Activated CD4-positive, alpha-beta T cell treated with anti-CD3 and anti-CD28 coated beads for 1 hour (primary cell): Measurements from ENCODE around the gene ZNF219.

ENCODE experiments used
- DNase-seq: peaks from one replicate; pipeline ENCODE4 v3.0.0-alpha.2; 2020

Gene ZNF219

GRCh38 chr14:21101802-21102413 lies 3.5 kb upstream of the ZNF219 start:
- DNase-seq = no peak

- no peak for DNase-seq
These were observed 2.5 kb upstream of the ZNF219 start, which contains the start of gene TMEM253 for GRCh38 chr14:21100931-21101330. Gene TMEM253 (plus strand): TSS chr14:21101066. CDS start chr14:21101344, 278 bp downstream.

DNA sequence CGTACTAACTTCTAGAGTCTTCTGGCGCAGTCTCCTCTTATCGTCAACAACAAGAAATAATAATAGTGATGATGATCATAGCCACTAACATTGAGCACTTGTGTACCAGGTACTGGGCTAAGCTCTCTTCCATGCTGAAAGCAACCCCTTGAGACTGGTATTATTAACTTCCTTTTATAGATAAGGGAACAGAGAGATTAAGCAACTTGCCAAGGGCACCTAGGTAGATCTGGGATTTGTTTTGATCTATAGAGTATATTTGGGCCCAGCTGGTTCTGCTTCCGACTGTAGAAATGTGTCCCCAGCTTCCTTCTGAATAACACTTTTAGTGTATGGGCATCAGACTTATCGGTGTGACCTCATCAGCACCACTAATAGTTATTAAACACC lies 1.1 kb upstream of the ZNF219 start:
- no peak for DNase-seq

GRCh38 chr14:21098892-21099595 lies 589 bp upstream of the ZNF219 start:
- no peak for DNase-seq

DNA sequence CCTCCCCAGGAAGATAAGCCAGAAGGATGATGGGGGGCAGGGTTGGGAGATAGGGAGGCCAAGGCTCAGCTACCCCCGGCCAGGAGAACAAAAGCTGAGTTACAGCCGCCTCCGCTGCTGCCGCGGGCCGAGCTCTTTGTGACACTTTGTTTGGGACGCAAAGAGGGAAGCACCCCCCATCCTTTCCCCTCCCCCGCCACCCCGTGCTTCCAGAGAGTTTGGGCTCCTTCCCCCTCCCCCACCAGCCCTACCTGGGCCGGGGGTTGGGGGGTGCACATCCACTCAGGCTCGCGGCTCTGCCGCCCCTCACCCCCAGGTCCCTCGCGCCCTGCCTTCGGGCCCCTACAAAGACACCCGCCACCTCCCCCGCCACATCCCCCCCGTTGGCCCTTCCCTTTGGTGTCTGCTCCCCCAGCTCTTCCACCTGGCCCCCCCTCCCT lies 799 bp downstream of the ZNF219 start:
- no peak for DNase-seq

- DNase-seq = no peak
These were observed 1.3 kb downstream of the ZNF219 start for GRCh38 chr14:21096978-21097635.

DNA sequence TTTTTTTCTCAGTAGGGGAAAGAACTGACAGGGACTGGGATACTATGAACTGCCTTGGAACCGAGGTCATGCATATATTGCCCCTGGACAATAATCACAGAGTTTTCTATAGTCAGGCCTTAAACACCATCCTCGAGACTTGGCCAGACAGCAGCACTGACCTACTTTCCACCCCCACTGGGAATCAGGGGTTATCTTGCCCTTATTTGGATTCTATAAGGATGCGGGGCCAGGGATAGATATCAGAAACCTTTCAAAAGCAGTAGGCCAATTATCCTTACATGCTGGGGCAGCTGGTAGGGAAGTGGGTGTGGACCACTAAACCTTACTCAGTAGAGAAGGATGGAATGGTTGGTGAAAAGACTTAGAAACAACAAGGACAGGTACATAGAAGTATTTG lies 2.0 kb downstream of the ZNF219 start:
- DNase-seq = no peak

DNA sequence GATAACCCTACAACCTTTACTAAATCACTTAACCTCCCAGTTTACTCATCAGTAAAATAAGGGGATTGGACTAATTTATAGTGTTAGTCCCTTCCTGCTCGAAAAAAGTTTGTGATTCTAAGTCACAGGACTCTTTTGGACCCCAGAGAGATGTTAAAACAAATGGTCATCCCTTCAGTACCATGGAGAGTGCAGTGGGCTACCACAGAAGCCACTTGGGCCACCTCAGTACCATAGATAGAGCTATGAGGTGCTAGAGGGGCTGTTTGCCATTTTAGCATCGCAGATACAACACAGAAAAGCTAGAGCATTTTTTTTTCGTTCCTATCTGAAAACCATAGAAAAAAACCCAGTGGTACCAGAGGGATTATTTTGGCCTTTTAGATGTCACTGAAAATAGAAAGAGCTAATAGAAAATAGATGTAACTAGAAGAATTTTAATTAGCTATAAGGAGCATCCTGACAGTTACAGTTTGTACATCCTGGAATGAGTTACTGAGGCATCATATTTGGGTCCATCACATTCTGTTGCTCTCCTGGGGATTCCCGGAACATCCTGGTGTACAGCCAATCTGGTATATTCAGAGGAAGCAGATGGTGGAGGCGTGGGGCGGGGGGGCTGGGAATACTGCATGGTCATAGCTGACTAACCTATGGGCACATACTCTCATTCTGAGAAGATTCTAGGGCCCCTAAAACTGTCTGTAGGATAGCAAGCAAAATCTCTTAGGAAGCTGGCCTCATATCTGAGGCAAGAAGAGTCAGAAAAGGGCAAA lies 2.8 kb downstream of the ZNF219 start:
- no peak for DNase-seq

DNA sequence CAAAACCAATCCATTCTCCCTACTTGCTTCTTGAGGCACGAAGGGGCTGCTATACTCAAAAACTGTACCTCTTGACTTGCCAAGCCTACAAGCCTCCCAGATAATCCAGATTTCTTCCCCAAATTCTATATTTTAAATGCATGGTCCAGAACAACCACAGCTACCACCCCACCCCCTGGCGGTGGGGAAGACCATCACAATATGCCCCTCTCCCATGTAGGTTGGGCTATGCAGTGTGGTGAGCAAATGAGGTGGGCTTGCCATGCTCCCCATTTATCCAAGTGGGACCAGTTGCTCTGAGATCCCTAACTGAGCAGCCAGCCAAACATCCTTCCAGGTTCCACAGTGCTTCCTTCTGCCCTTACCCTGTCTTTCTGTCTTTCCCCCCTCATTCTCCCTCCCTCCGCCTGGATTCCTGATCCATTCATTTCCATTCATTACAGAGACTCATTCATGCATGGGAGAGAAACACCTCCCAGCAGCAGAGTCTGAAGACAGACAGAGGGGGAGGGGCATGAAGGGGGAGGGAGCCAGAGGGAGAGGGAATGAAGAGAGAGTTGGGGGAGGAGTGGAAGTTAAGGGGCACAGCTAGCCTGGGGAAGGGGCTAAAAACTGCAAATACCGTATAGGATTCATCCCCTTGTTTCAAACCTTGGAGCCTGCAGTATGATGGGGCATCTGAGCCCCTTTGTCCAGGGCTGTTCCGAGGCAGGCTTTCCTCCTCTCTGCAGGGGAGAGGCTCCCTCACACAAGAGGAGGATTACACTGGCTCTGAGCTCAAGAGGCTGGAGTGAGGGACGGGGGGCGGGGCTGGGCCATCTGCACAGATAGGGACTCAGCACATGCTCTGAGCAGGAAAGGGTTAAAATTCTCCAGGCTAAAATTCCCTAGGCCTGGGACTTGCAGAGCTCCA lies 4.4 kb downstream of the ZNF219 start:
- no peak for DNase-seq

- DNase-seq = no peak
These were observed 5.4 kb downstream of the ZNF219 start for GRCh38 chr14:21093018-21093417.

- peak; percentile 87 for DNase-seq
These were observed 6.0 kb downstream of the ZNF219 start for GRCh38 chr14:21092273-21093011.

GRCh38 chr14:21091821-21092272 lies 6.6 kb downstream of the ZNF219 start:
- no peak for DNase-seq

DNA sequence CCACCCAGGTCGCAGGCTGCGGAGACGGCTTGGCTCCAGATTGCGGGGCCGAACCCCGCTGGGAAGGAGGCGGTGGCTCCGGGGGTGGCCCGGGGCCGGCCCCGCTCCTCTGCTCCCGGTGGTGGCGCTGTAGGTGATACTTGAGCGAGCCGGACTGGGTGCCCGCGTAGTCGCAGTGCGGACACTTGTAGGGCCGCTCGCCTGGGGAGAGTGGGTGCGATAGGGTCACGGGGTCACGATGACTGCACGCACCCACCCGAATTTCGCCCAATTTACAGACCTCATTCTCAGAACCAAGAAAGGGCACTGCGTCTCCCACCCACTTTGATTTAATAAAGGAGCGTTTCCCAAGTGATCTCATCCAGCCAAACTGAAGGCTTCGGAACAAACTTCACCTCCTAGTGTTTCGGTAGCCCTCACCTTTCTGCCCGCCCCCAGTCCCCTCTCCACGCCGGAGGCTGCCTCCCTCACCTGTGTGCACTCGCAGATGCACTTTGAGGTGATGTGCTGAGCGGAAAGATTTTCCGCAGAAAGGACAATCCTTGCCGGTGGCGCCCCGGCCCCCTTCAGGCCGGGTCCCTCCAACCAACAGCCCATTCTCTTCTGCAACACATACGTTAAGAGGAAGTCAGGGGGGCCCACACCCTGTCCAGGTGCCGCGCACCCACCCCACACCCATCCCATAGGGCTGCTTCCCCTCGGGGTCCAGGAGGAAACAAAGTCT lies 7.4 kb downstream of the ZNF219 start:
- no peak for DNase-seq

- no peak for DNase-seq
These were observed 8.1 kb downstream of the ZNF219 start for GRCh38 chr14:21090194-21090939.

DNA sequence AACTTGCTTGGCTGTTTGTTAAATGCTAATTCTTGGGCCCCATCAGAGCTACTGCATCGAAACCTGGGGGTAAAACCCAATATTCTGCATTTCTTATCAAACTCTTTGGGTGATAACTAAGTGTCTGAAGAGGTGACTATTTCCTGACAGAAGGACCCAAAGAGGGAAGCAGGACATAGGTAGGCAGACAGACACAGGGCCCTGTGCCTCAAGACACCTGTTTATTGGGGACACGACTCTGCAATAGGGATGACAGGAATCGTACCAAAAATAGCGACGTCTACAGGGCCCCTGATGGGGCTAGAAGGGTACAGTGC lies 8.6 kb downstream of the ZNF219 start:
- no peak for DNase-seq

DNA sequence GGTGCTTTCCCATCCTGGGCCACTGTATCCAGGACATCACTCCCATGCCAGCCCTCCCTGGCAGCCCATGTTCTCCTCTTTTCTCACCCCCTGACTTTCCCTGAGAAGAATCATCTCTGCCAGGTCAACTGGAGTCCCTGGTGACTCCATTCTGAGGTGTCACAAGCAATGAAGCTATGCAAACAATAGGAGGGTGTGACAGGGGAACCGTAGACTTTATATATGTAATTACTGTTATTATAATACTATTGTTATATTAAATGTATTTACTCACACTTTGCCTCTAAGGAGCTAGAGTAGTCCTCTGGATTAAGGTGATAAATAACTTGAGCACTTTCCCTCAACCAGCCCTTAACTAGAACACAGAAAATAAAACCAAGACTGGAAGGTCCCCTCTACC lies 9.2 kb downstream of the ZNF219 start:
- DNase-seq = no peak

DNA sequence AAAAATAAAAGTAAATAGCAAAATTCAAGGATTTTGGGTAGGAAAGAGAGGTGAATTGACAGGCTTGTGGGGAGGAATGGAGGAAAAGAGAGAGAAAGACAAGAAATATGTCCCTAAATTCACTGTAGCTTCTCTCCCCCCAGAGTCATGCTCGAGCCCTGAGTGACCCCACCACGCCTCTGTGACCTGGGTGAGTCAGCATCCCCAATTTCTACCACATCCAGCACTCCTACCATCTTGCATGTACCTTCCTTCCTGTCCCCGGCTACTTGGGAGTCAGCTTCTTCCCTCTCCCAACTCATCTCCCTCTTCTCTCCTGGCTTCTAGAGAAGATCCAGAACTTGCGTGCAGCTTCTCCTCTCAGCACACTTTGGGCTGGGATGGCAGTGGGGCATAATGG lies 9.8 kb downstream of the ZNF219 start:
- DNase-seq = no peak

DNA sequence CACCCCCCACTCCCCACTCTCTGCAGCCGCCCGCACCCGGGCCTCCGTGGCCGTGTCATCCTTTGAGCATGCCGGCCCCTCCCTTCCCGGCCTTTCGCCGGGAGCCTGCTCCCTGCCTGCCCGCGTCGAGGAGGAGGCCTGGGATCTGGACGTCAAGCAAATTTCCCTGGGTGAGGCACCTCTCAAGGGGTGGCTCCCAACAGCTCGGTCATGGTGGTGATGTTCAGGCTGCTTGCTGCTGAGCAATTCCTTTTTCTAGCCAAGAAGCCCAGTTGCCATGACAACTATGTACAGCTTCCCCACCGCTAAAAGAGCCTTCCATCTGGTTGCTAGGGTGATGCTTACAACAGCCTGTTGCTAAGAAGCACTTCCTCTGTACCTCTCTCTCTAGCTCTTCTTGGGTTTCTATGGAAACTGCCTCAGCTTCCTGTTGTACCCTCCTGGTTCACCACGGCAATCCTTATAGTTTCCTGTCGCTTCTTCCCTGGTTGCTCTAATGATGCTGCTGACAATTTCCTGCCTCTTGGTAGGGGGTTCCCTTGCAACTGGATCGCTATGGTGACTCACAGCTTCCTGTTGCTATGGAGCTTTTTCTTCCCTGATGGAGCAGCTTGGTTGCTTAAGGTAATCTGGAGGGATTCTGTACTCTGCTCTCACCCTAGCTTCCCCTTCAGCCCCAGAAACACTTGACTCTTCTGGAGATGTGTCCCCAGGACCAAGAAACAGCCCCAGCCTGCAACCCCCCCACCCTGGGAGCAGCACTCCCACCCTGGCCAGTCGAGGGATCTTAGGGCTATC lies 11.0 kb downstream of the ZNF219 start:
- DNase-seq = peak; percentile 44

GRCh38 chr14:21086908-21087293 lies 11.6 kb downstream of the ZNF219 start:
- DNase-seq = no peak
